IPS-20b (cell line): ENCODE data around the gene FBXO46.

Experiments
- H3K27ac ChIP-seq: one replicate; pipeline ENCODE4 v1.5.1; 2013; ENCODE audit warnings: low read length
- H3K27me3 ChIP-seq: 2 replicates; pipeline ENCODE4 v1.6.1; 2013; ENCODE audit warnings: mild to moderate bottlenecking, low read length, inconsistent platforms; ENCODE audit not compliant: insufficient read depth
- H3K36me3 ChIP-seq: 2 replicates; pipeline ENCODE4 v1.6.1; 2013; ENCODE audit warnings: low read depth, mild to moderate bottlenecking, inconsistent platforms, low read length, moderate library complexity; ENCODE audit not compliant: insufficient read depth
- H3K4me1 ChIP-seq: 2 replicates; pipeline ENCODE4 v1.6.1; 2013; ENCODE audit warnings: mild to moderate bottlenecking, control low read depth, inconsistent platforms, low read length, moderate library complexity; ENCODE audit not compliant: insufficient read depth
- H3K4me3 ChIP-seq: 2 replicates; pipeline ENCODE4 v1.5.1; 2013; ENCODE audit warnings: mild to moderate bottlenecking, low read length, inconsistent platforms
- H3K9ac ChIP-seq: 2 replicates; pipeline ENCODE4 v1.6.1; 2013; ENCODE audit warnings: low read depth, mild to moderate bottlenecking, inconsistent platforms, low read length, moderate library complexity
- H3K9me3 ChIP-seq: 2 replicates; pipeline ENCODE4 v1.6.1; 2013; ENCODE audit warnings: mild to moderate bottlenecking, low read depth, low read length, inconsistent platforms; ENCODE audit not compliant: insufficient read depth

Gene FBXO46

DNA sequence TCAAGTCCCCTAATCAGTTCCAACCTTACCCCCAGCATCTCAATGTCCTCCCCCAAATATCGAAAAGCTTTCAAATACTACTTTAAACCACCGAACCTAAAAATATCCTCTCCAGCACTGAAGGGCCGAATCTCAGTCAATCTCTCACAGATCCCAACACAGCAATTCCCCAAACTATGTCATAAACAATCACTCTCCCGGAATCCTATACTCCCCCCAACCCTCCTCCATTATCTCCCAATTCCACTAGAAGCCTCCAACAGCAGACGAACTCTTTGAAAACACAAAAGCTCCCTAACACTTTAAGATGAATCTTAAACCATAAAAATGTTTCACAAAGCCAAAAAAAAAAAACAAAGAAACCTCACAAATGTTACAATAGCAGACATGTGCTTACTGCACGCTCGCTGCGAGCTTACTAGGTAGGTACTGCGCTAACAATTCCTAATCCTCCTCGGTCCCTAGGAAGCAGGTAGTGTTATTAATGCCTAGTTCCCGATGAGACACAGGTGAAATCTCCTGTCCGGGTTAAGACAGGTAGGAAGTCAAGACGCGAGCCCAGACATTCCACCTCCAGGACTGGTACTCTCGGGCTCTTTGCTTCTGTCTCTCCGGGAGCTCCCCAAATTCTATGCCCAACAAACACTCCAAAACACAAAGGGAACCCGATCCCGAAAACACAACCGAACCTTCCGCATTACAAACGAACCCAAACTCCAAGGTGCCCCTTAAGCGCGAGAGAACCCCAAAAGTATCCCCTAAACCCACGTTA is 14.2 kb downstream of the FBXO46 start:
- peak overlapping the region; percentile 94 for H3K9ac ChIP-seq
- peaks cover 21% of the 10 kb centered on the region for H3K36me3 ChIP-seq
- H3K27ac ChIP-seq, result peak overlapping the region; percentile 51
- peaks cover 15% of the 10 kb centered on the region for H3K4me1 ChIP-seq
- peak overlapping the region; percentile 85 for H3K4me3 ChIP-seq
- no peaks in the 10 kb centered on the region for H3K9me3 ChIP-seq
- H3K27me3 ChIP-seq, result no peaks in the 10 kb centered on the region

DNA sequence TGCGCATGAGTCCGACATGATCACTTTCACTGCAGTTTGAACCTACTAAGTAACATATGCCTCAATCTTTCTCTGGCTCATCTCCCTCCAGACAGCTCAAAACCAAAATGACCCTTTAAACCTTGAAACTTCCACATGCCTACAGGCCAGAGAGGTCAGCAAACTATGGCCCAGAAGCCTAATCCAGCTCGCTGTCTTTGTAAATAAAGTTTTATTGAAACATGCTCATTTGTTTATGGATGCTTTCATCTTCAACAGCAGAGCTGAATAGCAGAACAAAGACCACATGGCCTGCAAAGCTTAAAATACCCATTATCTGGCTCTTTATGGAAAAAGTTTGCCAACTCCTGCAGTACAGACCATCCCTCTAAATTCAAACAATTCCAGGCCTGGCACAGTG is 15.6 kb downstream of the FBXO46 start:
- Histone ChIP-seq H3K36me3 (peaks cover 27% of the 10 kb centered on the region), H3K4me3 (peak overlapping the region; percentile 13; the same call in 1 of the 2 replicates), H3K4me1 (peaks cover 15% of the 10 kb centered on the region), H3K27ac (no peak overlapping the region), H3K9ac (peak overlapping the region; percentile 94; the same call in 1 of the 2 replicates), H3K9me3 (no peaks in the 10 kb centered on the region), H3K27me3 (no peaks in the 10 kb centered on the region)

DNA sequence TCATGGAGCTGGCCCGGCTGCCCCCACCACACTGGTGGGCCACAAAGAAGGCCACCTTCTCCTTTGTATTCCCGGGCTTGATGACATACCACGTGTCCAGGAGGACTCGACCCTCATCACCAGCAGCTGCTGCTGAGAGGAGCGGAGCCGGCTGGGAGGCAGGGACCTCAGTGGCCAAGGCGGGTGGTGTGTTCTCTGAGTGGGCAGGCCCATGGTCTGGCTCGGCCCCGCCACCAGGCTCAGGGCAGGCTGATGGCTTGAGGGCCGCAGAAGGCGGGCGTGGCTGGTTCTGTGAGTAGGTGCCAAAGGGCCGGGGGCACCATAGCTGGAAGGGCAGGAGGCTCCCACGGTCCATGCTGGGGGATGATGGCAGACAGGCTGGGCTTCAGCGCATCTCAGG is 17.6 kb downstream of the FBXO46 start:
- no peak overlapping the region for H3K27ac ChIP-seq
- no peaks in the 10 kb centered on the region for H3K27me3 ChIP-seq
- no peak overlapping the region for H3K9ac ChIP-seq
- H3K9me3 ChIP-seq, result no peaks in the 10 kb centered on the region
- peaks cover 9% of the 10 kb centered on the region for H3K4me1 ChIP-seq
- H3K4me3 ChIP-seq, result no peak overlapping the region
- H3K36me3 ChIP-seq, result peaks cover 19% of the 10 kb centered on the region; the same call in 1 of the 2 replicates

- Histone ChIP-seq H3K27me3 (no peaks in the 10 kb centered on the region), H3K9me3 (no peaks in the 10 kb centered on the region), H3K9ac (no peak overlapping the region), H3K4me3 (no peak overlapping the region), H3K36me3 (peaks cover 19% of the 10 kb centered on the region; the same call in 1 of the 2 replicates), H3K4me1 (peaks cover 7% of the 10 kb centered on the region), H3K27ac (no peak overlapping the region)
Observed at GRCh38 chr19:45712699-45713067, 18.0 kb downstream of the FBXO46 start.

DNA sequence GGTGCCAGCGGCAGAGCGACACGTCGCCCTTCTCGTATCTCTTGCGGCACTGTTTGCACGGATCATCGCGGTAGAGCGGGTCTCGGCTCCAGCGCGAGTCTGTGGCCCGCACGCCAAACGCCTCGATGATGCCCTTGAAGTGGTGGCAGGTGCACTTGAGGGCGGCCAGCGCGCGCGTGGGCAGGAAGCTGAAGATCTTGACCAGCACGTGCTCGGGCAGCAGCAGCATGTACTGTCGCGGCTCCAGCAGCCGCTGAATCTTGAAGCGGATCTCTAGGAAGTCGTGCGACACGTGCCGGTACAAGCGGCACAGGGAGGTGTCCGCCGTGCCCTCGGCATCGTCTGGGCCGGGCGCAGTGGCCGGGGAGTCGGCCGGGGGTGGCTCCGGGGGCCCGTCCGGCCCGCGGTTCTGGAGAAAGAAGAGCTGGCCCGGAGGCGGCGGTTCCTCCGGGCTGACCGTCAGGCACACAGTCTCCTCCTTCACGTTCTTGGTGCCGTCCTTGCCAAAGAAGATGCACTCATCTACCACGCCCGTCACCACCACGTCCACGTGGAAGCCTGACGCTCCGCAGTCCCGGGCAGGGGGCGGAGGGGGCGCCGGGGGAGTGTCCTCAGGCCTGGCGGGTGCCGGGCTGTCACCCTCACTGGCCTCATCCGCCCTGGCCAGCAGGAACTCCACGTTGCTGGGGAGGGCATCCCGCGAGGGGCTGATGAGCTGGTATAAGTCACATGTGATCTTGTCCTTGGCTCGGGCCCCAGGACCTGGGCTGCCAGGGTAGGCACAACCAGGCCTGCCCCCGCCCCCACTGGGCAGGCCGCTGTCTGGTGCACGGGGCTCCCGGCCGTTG is 18.6 kb downstream of the FBXO46 start:
- H3K9ac ChIP-seq, result no peak overlapping the region
- H3K4me3 ChIP-seq, result no peak overlapping the region
- H3K4me1 ChIP-seq, result peaks cover 7% of the 10 kb centered on the region
- peaks cover 19% of the 10 kb centered on the region; the same call in 1 of the 2 replicates for H3K36me3 ChIP-seq
- H3K27me3 ChIP-seq, result no peaks in the 10 kb centered on the region
- H3K9me3 ChIP-seq, result no peaks in the 10 kb centered on the region
- no peak overlapping the region for H3K27ac ChIP-seq

- Histone ChIP-seq H3K4me1 (peaks cover 2% of the 10 kb centered on the region; the same call in 1 of the 2 replicates), H3K9ac (no peak overlapping the region), H3K27me3 (no peaks in the 10 kb centered on the region), H3K36me3 (peaks cover 19% of the 10 kb centered on the region; the same call in 1 of the 2 replicates), H3K4me3 (no peak overlapping the region), H3K27ac (no peak overlapping the region), H3K9me3 (no peaks in the 10 kb centered on the region)
Observed at GRCh38 chr19:45710356-45711130, 20.2 kb downstream of the FBXO46 start.

DNA sequence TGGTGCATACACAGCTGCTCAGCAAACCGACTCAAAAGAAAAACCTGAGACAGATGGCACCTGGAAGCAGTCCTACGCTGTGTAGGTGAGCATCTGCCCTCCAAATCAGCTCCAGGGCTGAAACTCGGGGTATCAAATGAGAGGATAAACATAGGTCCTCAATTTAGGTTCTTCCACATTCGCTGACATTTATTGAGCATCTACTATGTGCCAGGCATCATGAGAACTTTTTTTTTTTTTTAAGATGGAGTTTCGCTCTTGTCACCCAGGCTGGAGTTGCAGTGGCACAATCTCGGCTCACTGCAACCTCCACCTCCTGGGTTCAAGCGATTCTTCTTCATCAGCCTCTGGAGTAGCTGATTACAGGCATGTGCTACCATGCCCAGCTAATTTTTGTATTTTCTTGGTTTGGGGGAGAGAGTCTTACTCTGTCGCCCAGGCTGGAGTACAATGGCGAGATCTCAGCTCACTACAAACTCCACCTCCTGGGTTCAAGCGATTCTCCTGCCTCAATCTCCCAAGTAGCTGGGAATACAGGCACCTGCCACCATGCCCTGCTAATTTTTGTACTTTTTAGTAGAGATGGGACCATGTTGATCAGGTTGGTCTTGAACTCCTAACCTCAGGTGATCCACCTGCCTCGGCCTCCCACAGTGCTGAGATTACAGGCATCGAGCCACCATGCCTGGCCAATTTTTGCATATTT is 24.8 kb downstream of the FBXO46 start:
- no peaks in the 10 kb centered on the region for H3K9me3 ChIP-seq
- H3K27me3 ChIP-seq, result no peaks in the 10 kb centered on the region
- H3K4me3 ChIP-seq, result no peak overlapping the region
- no peaks in the 10 kb centered on the region for H3K4me1 ChIP-seq
- peaks cover 28% of the 10 kb centered on the region for H3K36me3 ChIP-seq
- no peak overlapping the region for H3K9ac ChIP-seq
- no peak overlapping the region for H3K27ac ChIP-seq

- no peak overlapping the region for H3K9ac ChIP-seq
- no peak overlapping the region for H3K27ac ChIP-seq
- peaks cover 24% of the 10 kb centered on the region for H3K36me3 ChIP-seq
- H3K9me3 ChIP-seq, result no peaks in the 10 kb centered on the region
- no peak overlapping the region for H3K4me3 ChIP-seq
- no peaks in the 10 kb centered on the region for H3K27me3 ChIP-seq
- no peaks in the 10 kb centered on the region for H3K4me1 ChIP-seq
Observed at GRCh38 chr19:45705115-45705514, 25.6 kb downstream of the FBXO46 start.

DNA sequence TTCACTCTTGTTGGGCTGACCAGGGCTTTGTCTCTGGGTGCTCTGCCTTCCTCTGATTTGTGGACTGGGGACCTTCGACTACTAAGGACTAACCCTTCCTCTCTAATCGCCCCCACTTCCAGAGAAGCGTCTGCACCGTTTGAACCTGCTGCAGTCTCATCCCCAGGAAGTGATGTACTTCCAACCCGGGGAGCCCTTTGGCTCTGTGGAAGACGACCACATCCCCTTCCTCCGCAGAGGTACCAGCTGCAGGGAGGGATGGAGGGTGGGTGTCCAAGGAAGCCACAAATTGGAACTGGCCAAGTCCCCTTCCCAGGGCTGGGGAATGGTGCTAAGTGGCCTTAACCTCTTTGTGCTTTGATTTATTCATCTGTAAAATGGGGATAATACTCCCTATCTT is 29.0 kb downstream of the FBXO46 start:
- H3K9ac ChIP-seq, result no peak overlapping the region
- no peak overlapping the region for H3K27ac ChIP-seq
- H3K9me3 ChIP-seq, result no peaks in the 10 kb centered on the region
- H3K27me3 ChIP-seq, result no peaks in the 10 kb centered on the region
- H3K36me3 ChIP-seq, result peaks cover 42% of the 10 kb centered on the region
- no peaks in the 10 kb centered on the region for H3K4me1 ChIP-seq
- no peak overlapping the region for H3K4me3 ChIP-seq

DNA sequence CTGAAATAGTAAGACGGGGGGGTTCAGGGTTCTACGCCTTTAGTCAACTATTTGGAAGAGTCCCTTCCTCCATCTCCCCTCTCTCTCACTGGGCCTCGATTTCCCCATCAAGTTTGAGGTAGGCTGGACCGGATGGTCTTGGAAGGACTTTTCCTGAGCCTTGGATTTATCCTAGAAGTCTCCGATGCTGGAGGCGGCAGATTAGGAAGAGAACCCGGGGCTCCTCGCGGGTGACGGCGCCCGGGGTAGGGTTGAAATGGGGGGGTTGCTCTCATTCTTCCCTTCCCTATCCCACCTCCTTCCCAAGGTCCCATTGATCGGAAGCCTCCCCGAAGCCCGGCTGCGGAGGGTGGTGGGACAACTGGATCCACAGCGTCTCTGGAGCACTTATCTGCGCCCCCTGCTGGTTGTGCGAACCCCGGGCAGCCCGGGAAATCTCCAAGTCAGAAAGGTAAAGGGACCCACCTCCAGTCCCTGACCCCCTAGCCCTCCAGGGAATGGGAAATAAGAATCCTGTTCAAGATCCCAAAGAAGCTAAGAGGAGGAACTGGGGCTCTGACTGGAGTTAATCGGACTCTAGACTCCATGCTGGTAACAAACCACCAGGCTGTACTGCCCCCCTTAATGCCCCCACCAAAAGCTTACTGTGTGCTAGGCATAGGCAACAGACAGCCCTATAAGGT is 37.4 kb downstream of the FBXO46 start:
- Histone ChIP-seq H3K9me3 (no peaks in the 10 kb centered on the region), H3K4me1 (peaks cover 3% of the 10 kb centered on the region), H3K9ac (peak overlapping the region; percentile 98), H3K27me3 (no peaks in the 10 kb centered on the region), H3K4me3 (peak overlapping the region; percentile 96), H3K36me3 (peaks cover 43% of the 10 kb centered on the region), H3K27ac (peak overlapping the region; percentile 28)
